Astrocyte of the spinal cord (primary cell): ENCODE measurements around the gene SARDH.
"Not testable (repeated sequence)": the region's sequence is repeated elsewhere in the genome, so short reads cannot be mapped to it uniquely, and the experiment has no call there.

Source experiments
- DNase-seq: peaks from one replicate; pipeline ENCODE4 v3.0.0; 2011; ENCODE audit warnings: low read depth, low spot score
- H3K4me3 ChIP-seq: 2 replicates; pipeline ENCODE4 v1.5.1; 2011; ENCODE audit warnings: low read depth, mild to moderate bottlenecking, low read length, moderate library complexity
- CTCF ChIP-seq: IDR thresholded peaks from 2 replicates; pipeline ENCODE4 v1.5.1; 2012; ENCODE audit warnings: low read depth, mild to moderate bottlenecking, low read length, inconsistent platforms
- in situ Hi-C: cut with HindIII; loops from 2 replicates; pipeline ENCODE4 v1.10.0; 2017; ENCODE audit warnings: low sequenced_read_pairs

SARDH gene

GRCh38 chr9:133767008-133767407 is 28.9 kb upstream of the SARDH start:
- TF ChIP-seq CTCF: no peak
- no peak overlapping the region for H3K4me3 ChIP-seq
- in situ Hi-C loops: no loop called here
- no peak for DNase-seq

GRCh38 chr9:133766234-133766633 is 28.1 kb upstream of the SARDH start:
- DNase-seq, H3K4me3 ChIP-seq, in situ Hi-C loops: not testable (repeated sequence)

- DNase-seq: peak; percentile 14
- H3K4me3 ChIP-seq: no peak overlapping the region
- no peak for TF ChIP-seq CTCF
- in situ Hi-C loops: no loop called here
Measured at GRCh38 chr9:133763272-133764183, 25.4 kb upstream of the SARDH start.

GRCh38 chr9:133762488-133763271 is 24.5 kb upstream of the SARDH start:
- in situ Hi-C loops: no loop called here
- DNase-seq: no peak
- TF ChIP-seq CTCF: no peak
- H3K4me3 ChIP-seq: no peak overlapping the region

GRCh38 chr9:133761641-133762248 is 23.6 kb upstream of the SARDH start:
- H3K4me3 ChIP-seq: no peak overlapping the region
- DNase-seq: no peak
- TF ChIP-seq CTCF: no peak
- in situ Hi-C loops: no loop called here

- in situ Hi-C loops: no loop called here
- DNase-seq: no peak
Measured at GRCh38 chr9:133760713-133761290, 22.6 kb upstream of the SARDH start.

More at GRCh38 chr9:133760713-133761290, 22.6 kb upstream of the SARDH start:
- TF ChIP-seq CTCF: no peak
- no peak overlapping the region for H3K4me3 ChIP-seq
